ENCODE measurements around the gene ELMO1.

The ELMO1 gene

GRCh38 chr7:37462138-37462537 is 13.5 kb upstream of the ELMO1 start:
- DNase-seq: peak in 2 of 3 donors; percentile 29 to 33

- no peak for DNase-seq
Observed at GRCh38 chr7:37455081-37455480, 6.4 kb upstream of the ELMO1 start.

GRCh38 chr7:37452346-37452745 is 3.7 kb upstream of the ELMO1 start:
- DNase-seq: no peak

- DNase-seq: no peak
Observed at GRCh38 chr7:37450035-37450434, 1.4 kb upstream of the ELMO1 start.

- no peak for DNase-seq
Observed at GRCh38 chr7:37449621-37450020, 957 bp upstream of the ELMO1 start.

- peak; percentile 37 to 73 (median 54) for DNase-seq
Observed at GRCh38 chr7:37448011-37448635, 541 bp downstream of the ELMO1 start.

GRCh38 chr7:37446371-37446770 is 2.3 kb downstream of the ELMO1 start:
- DNase-seq: peak; percentile 41 to 49 (median 44)

GRCh38 chr7:37445790-37446189 is 2.9 kb downstream of the ELMO1 start:
- peak; percentile 29 to 52 (median 40) for DNase-seq

- peak; percentile 75 to 89 (median 89) for DNase-seq
Observed at GRCh38 chr7:37445064-37445723, 3.5 kb downstream of the ELMO1 start.

GRCh38 chr7:37443627-37444026 is 5.0 kb downstream of the ELMO1 start:
- DNase-seq: no peak

- DNase-seq: no peak
Observed at GRCh38 chr7:37442268-37442667, 6.4 kb downstream of the ELMO1 start.

- DNase-seq: no peak
Observed at GRCh38 chr7:37441816-37442215, 6.8 kb downstream of the ELMO1 start.

GRCh38 chr7:37441386-37441760 is 7.3 kb downstream of the ELMO1 start:
- peak in 2 of 3 donors; percentile 34 to 36 for DNase-seq

GRCh38 chr7:37440738-37441385 is 7.8 kb downstream of the ELMO1 start:
- DNase-seq: peak; percentile 31 to 34 (median 34)

- no peak for DNase-seq
Observed at GRCh38 chr7:37439653-37440026, 9.0 kb downstream of the ELMO1 start.

- no peak for DNase-seq
Observed at GRCh38 chr7:37438906-37439652, 9.6 kb downstream of the ELMO1 start.

GRCh38 chr7:37435156-37435855 is 13.4 kb downstream of the ELMO1 start:
- DNase-seq: no peak

GRCh38 chr7:37434529-37434928 is 14.1 kb downstream of the ELMO1 start:
- no peak for DNase-seq

- peak in 1 of 3 donors; percentile 36 for DNase-seq
Observed at GRCh38 chr7:37433166-37433565, 15.5 kb downstream of the ELMO1 start.

- no peak for DNase-seq
Observed at GRCh38 chr7:37432281-37432920, 16.3 kb downstream of the ELMO1 start.

- no peak for DNase-seq
Observed at GRCh38 chr7:37431413-37431812, 17.3 kb downstream of the ELMO1 start.

- peak; percentile 44 to 60 (median 47) for DNase-seq
Observed at GRCh38 chr7:37430640-37431039, 18.0 kb downstream of the ELMO1 start.
